ENCODE measurements around the gene DOCK9. TPM values are rescaled to one million over a fixed set of nuclear protein-coding genes. Genes with fewer than 3 reads are reported as not detected.

The DOCK9 gene
- total and polyA plus RNA-seq, 2 experiments from 2014 or later: 8.5 to 57.7 TPM

DNA sequence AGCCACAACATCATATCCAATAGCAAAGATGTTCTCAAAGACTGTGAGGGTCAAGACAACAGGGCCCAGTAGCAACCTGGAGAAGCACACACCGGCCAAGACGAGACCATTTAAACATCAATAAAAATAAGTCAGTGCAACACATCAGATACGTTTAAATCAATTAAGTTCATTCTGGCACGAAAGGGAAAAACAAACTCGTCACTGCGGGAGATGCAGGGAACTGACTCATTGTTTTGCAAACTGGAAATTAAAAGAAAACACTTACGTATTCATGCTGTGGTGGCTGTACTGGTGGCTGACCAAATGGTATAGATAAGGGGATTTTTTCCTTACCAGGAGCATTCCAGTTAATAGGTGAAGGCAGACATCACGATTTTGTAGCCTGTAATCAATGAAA lies 199.1 kb downstream of the DOCK9 start:
- Histone ChIP-seq H3F3A (replicated peaks; ENCODE audit: low read depth) (no peaks in the 10 kb centered on the region), H2AFZ (peak overlapping the region; percentile 64; the same call in 1 of the 2 replicates), H3K27me3 (ENCODE audit: insufficient read depth) (no peaks in the 10 kb centered on the region), H3K36me3 (ENCODE audit: insufficient read depth) (no peaks in the 10 kb centered on the region), H3K9me2 (ENCODE audit: insufficient read depth) (peaks cover 9% of the 10 kb centered on the region), H3K4me3 (no peak overlapping the region), H3K4me2 (0 out of 2 replicates have a peak overlapping the region, but pooled peaks have one; percentile 38), H3K79me2 (replicated peaks; ENCODE audit: insufficient read depth) (no peaks in the 10 kb centered on the region), H3K4me1 (ENCODE audit: insufficient read depth) (peaks cover 7% of the 10 kb centered on the region), H4K20me1 (replicated peaks; ENCODE audit: insufficient read depth) (no peaks in the 10 kb centered on the region), H3K27ac (ENCODE audit: low read depth) (no peak overlapping the region)
- peaks cover 10% of the 10 kb centered on the region for H3K27me3 Mint-ChIP-seq (ENCODE audit: insufficient read depth, low read depth, poor library complexity)
- H3K4me3 Mint-ChIP-seq: no peak overlapping the region
- H3K27ac Mint-ChIP-seq: no peak overlapping the region
- peaks cover 11% of the 10 kb centered on the region; the same call in 2 of the 3 replicates for H3K4me1 Mint-ChIP-seq
- TF ChIP-seq EZH2phosphoT487 (IDR thresholded peaks at IDR 0.05; ENCODE audit: unreplicated experiment) (no peak), ZNF331 (CRISPR knock-in tag; IDR thresholded peaks at IDR 0.05; ENCODE audit: low read depth) (no peak), EZH2 (IDR thresholded peaks at IDR 0.05; ENCODE audit: low read depth, unreplicated experiment) (no peak), ZNF462 (CRISPR knock-in tag; IDR thresholded peaks at IDR 0.05) (no peak), NANOG (IDR thresholded peaks at IDR 0.05; ENCODE audit: borderline replicate concordance) (no peak)
- TF ChIP-seq, protein P1, sequence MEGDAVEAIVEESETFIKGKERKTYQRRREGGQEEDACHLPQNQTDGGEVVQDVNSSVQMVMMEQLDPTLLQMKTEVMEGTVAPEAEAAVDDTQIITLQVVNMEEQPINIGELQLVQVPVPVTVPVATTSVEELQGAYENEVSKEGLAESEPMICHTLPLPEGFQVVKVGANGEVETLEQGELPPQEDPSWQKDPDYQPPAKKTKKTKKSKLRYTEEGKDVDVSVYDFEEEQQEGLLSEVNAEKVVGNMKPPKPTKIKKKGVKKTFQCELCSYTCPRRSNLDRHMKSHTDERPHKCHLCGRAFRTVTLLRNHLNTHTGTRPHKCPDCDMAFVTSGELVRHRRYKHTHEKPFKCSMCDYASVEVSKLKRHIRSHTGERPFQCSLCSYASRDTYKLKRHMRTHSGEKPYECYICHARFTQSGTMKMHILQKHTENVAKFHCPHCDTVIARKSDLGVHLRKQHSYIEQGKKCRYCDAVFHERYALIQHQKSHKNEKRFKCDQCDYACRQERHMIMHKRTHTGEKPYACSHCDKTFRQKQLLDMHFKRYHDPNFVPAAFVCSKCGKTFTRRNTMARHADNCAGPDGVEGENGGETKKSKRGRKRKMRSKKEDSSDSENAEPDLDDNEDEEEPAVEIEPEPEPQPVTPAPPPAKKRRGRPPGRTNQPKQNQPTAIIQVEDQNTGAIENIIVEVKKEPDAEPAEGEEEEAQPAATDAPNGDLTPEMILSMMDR (conservative IDR thresholded peaks at IDR 0.05; ENCODE audit: low read depth in 2 of 2): no peak
- TF ChIP-seq, protein P2, sequence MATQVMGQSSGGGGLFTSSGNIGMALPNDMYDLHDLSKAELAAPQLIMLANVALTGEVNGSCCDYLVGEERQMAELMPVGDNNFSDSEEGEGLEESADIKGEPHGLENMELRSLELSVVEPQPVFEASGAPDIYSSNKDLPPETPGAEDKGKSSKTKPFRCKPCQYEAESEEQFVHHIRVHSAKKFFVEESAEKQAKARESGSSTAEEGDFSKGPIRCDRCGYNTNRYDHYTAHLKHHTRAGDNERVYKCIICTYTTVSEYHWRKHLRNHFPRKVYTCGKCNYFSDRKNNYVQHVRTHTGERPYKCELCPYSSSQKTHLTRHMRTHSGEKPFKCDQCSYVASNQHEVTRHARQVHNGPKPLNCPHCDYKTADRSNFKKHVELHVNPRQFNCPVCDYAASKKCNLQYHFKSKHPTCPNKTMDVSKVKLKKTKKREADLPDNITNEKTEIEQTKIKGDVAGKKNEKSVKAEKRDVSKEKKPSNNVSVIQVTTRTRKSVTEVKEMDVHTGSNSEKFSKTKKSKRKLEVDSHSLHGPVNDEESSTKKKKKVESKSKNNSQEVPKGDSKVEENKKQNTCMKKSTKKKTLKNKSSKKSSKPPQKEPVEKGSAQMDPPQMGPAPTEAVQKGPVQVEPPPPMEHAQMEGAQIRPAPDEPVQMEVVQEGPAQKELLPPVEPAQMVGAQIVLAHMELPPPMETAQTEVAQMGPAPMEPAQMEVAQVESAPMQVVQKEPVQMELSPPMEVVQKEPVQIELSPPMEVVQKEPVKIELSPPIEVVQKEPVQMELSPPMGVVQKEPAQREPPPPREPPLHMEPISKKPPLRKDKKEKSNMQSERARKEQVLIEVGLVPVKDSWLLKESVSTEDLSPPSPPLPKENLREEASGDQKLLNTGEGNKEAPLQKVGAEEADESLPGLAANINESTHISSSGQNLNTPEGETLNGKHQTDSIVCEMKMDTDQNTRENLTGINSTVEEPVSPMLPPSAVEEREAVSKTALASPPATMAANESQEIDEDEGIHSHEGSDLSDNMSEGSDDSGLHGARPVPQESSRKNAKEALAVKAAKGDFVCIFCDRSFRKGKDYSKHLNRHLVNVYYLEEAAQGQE (IDR thresholded peaks at IDR 0.05; ENCODE audit: unreplicated experiment): no peak
- no peak for DNase-seq (ENCODE audit: low spot score)
- H3K36me3 Mint-ChIP-seq (ENCODE audit: low read depth): peaks cover 3% of the 10 kb centered on the region; the same call in 1 of the 3 replicates
- no peaks in the 10 kb centered on the region for H3K9me3 Mint-ChIP-seq
- no peak for ATAC-seq
